H1 (cell line): ENCODE measurements around the gene FHIT.

ENCODE experiments used
- BACH1 ChIP-seq: IDR thresholded peaks from 2 replicates; pipeline ENCODE4 v1.6.1; 2012; ENCODE audit warnings: low read length, improper control_type of control experiment
- EGR1 ChIP-seq: IDR thresholded peaks from 2 replicates; pipeline ENCODE4 v1.6.1; 2011; ENCODE audit warnings: low read depth, low read length, borderline replicate concordance
- PHF8 ChIP-seq: fragments of 200-600 bp; sonication (generic); conservative IDR thresholded peaks from 2 replicates; pipeline ENCODE4 v1.7.1; 2012; ENCODE audit warnings: low read depth, mild to moderate bottlenecking, inconsistent platforms, low read length, moderate library complexity
- POLR2A ChIP-seq, 2 experiments: IDR thresholded peaks; 1 replicate in 1 of 2; 2 replicates in 1 of 2; pipeline ENCODE4 v1.6.1; 2011; ENCODE audit warnings: low read depth in 2 of 2, low read length in 2 of 2, mild to moderate bottlenecking in 2 of 2; ENCODE audit errors: control extremely low read depth in 1 of 2
- TF ChIP-seq, protein P1 (sequence below): IDR thresholded peaks from 2 replicates; pipeline ENCODE4 v1.6.1; 2011; ENCODE audit warnings: low read length, improper control_type of control experiment
- TF ChIP-seq, protein P2 (sequence below), 3 experiments: IDR thresholded peaks; 1 replicate in 2 of 3; 2 replicates in 1 of 3; pipeline versions ENCODE4 v1.5.1 to v1.6.1; 2011; ENCODE audit warnings: low read length in 3 of 3, mild to moderate bottlenecking in 3 of 3, inconsistent platforms in 2 of 3, low read depth in 1 of 3, moderate library complexity in 1 of 3; ENCODE audit not compliant: insufficient read depth in 1 of 3; ENCODE audit errors: control extremely low read depth in 1 of 3

DNA sequence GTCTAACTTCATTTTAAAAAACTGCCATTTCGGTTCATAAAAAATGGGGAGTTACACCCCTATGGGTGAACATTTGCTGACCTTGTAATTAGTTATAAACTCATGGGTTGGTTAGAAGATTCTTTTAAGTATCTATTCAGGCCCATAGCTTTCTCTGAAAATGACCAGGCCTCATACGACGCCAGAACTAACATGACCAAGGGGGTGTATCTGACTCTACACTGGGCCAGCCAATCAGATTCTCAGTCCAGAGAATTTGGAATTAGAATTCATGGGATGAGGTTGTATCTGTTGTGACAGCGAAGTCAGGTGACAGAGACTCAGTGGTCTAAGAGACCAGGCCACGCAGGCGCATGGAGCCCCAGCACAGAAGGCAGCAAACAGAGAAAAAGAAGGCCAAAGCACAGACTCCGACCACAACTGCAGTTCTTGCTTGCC is 981.4 kb downstream of the FHIT start:
- TF ChIP-seq POLR2A (IDR thresholded peaks at IDR 0.05; ENCODE audit: control extremely low read depth in 1 of 2, low read depth in 2 of 2, low read length in 2 of 2) (no peak), BACH1 (no peak), PHF8 (no peak), EGR1 (no peak)
- TF ChIP-seq, protein P1, sequence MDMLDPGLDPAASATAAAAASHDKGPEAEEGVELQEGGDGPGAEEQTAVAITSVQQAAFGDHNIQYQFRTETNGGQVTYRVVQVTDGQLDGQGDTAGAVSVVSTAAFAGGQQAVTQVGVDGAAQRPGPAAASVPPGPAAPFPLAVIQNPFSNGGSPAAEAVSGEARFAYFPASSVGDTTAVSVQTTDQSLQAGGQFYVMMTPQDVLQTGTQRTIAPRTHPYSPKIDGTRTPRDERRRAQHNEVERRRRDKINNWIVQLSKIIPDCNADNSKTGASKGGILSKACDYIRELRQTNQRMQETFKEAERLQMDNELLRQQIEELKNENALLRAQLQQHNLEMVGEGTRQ = no peak
- TF ChIP-seq, protein P2, sequence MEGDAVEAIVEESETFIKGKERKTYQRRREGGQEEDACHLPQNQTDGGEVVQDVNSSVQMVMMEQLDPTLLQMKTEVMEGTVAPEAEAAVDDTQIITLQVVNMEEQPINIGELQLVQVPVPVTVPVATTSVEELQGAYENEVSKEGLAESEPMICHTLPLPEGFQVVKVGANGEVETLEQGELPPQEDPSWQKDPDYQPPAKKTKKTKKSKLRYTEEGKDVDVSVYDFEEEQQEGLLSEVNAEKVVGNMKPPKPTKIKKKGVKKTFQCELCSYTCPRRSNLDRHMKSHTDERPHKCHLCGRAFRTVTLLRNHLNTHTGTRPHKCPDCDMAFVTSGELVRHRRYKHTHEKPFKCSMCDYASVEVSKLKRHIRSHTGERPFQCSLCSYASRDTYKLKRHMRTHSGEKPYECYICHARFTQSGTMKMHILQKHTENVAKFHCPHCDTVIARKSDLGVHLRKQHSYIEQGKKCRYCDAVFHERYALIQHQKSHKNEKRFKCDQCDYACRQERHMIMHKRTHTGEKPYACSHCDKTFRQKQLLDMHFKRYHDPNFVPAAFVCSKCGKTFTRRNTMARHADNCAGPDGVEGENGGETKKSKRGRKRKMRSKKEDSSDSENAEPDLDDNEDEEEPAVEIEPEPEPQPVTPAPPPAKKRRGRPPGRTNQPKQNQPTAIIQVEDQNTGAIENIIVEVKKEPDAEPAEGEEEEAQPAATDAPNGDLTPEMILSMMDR (IDR thresholded peaks at IDR 0.05; ENCODE audit: control extremely low read depth in 1 of 3, insufficient read depth in 1 of 3, low read depth in 1 of 3, low read length in 3 of 3) = no peak
